Measurements from ENCODE around the gene ASPSCR1. TPM values are rescaled to one million over a fixed set of nuclear protein-coding genes. Genes with fewer than 3 reads are reported as not detected.

Gene ASPSCR1
- total and polyA plus RNA-seq, 2 of the 8 experiments (the other 6 are each of a cell fraction or from before 2014, with no cell fraction given): 33.3 to 43.7 TPM

DNA sequence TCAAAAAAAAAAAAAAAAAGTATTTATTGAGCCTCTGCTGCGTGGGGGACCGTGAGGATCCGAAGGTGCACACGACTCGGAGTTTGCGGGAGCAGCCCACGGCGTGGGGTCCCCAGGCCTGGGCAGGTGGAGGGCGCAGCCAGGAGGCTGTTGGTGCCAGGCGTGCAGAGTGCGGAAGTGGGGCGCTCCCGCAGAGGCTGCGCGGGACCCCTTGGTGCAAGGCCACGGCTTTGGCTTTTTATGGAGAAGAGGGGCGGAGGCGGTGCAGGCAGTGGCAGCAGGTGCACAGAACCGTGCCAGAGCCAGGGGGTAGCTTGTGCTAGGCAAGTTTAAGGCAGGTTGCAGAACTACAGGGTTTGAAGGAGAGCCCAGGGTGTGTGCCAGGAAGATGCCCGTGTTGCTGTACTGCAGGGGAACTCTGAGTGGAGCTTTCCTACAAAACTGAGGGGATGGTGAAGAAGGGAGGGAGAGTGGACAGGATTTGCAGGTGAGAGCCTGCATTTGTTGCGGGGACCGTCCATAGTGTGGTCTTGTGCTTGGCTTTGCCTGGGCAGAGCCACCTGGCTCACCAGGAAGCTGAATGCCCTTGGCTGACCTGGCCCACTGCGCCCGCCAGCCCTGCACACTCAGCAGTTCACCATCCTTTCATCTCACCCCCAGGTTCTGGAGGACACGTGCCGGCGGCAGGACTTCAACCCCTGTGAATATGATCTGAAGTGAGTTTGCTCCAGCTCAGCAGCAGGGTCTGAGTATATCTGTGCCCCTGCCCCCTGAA, 1.3 kb downstream of the ASPSCR1 start:
- Histone ChIP-seq H3K4me2 (ENCODE audit: insufficient read depth in 1 of 2, low read depth in 2 of 2, low read length in 2 of 2) (peak overlapping the region; percentile 47 to 84; a peak in 2 of 4 replicates), H3K79me2 (ENCODE audit: control insufficient read depth in 1 of 2, insufficient read depth in 2 of 2, low read length in 2 of 2) (0 out of 4 replicates have a peak, but pooled peaks cover 0 to 4% of the 10 kb centered on the region in 2 experiments), H2BK5ac (ENCODE audit: low read depth, low read length) (peak overlapping the region; percentile 7; the same call in 1 of the 2 replicates), H2BK15ac (ENCODE audit: low read length) (no peak overlapping the region; the same call in 1 of the 2 replicates), H3K4ac (replicated peaks; ENCODE audit: insufficient read length, low read depth, low read length) (peak overlapping the region; percentile 98), H2BK12ac (ENCODE audit: low read depth, low read length) (peak overlapping the region; percentile 53; the same call in 1 of the 2 replicates), H3K36me3 (ENCODE audit: control insufficient read depth in 2 of 4, insufficient read depth in 4 of 4, low read length in 3 of 4) (peaks cover 0 to 6% (median 3%) of the 10 kb centered on the region in 4 experiments; a peak in 3 of 8 replicates), H4K8ac (ENCODE audit: extremely low read depth, insufficient read depth, low read length) (peak overlapping the region; percentile 48; the same call in 1 of the 2 replicates), H3K14ac (ENCODE audit: insufficient read length) (no peak overlapping the region), H4K20me1 (replicated peaks in 1 of 2; ENCODE audit: control insufficient read depth in 1 of 2, insufficient read depth in 2 of 2, low read length in 2 of 2) (no peaks in the 10 kb centered on the region), H3K9me3 (ENCODE audit: insufficient read depth in 2 of 2, low read depth in 1 of 2, low read length in 1 of 2) (no peaks in the 10 kb centered on the region), H3K9ac (replicated peaks in 1 of 4; ENCODE audit: extremely low read depth in 1 of 4, low read depth in 3 of 4, low read length in 3 of 4) (no peak overlapping the region), H2AK5ac (ENCODE audit: low read depth, low read length) (peak overlapping the region; percentile 75; the same call in 1 of the 2 replicates), H3K27me3 (replicated peaks in 1 of 4; ENCODE audit: control insufficient read depth in 3 of 4, extremely low read depth in 1 of 4, insufficient read depth in 3 of 4, low read length in 3 of 4) (peaks cover 0 to 19% (median 12%) of the 10 kb centered on the region in 4 experiments; a peak in 5 of 7 replicates), H3K27ac (ENCODE audit: low read depth, low read length) (no peak overlapping the region), H3K79me1 (ENCODE audit: low read depth, low read length) (peaks cover 3% of the 10 kb centered on the region; the same call in 1 of the 2 replicates), H4K91ac (replicated peaks; ENCODE audit: insufficient read length, low read length) (no peak overlapping the region), H3K23me2 (ENCODE audit: low read depth, low read length) (peaks cover 9% of the 10 kb centered on the region; the same call in 1 of the 2 replicates), H3K23ac (ENCODE audit: insufficient read length) (no peak overlapping the region), H3K56ac (replicated peaks; ENCODE audit: insufficient read length, low read depth, low read length) (no peak overlapping the region), H2BK20ac (ENCODE audit: low read length) (no peak overlapping the region), H3K18ac (ENCODE audit: extremely low read depth, low read length) (no peak overlapping the region), H4K5ac (ENCODE audit: insufficient read length, low read depth, low read length) (no peak overlapping the region), H3K4me1 (replicated peaks in 1 of 4; ENCODE audit: control insufficient read depth in 3 of 4, insufficient read depth in 4 of 4, low read length in 3 of 4) (peaks cover 0 to 7% (median 6%) of the 10 kb centered on the region in 4 experiments; a peak in 5 of 7 replicates), H2BK120ac (replicated peaks; ENCODE audit: low read depth, low read length) (no peak overlapping the region), H3K4me3 (ENCODE audit: extremely low read depth in 1 of 4, insufficient read depth in 2 of 4, low read depth in 3 of 4, low read length in 4 of 4) (peak overlapping the region; percentile 62 to 88 (median 82); a peak in 5 of 8 replicates), H2AFZ (ENCODE audit: low read length) (no peak overlapping the region)
- CTCF ChIA-PET (ENCODE audit: partially characterized antibody): interaction anchor here (0.8 to 1.4 kb wide), 3 partner anchors 12 to 41 kb away, joined by 3 to 5 read pairs (median 3); no protein-coding TSS in a partner anchor
- no peak for DNase-seq (ENCODE audit: low read depth in 1 of 2, low spot score in 2 of 2)
- WGBS, 2 experiments (ENCODE audit: extremely low coverage in 1 of 2, insufficient coverage in 1 of 2, insufficient read length in 1 of 2, insufficient replicate concordance in 2 of 2, low coverage in 1 of 2, low lambda C conversion rate in 2 of 2, missing lambda C conversion rate in 1 of 2): 90% methylated on average over 25 of the region's 27 CpGs; no CpG with 5 or more reads in 1 of the 2 experiments
- POLR2A ChIA-PET (ENCODE audit: partially characterized antibody): interaction anchor here (0.6 to 5.8 kb wide), 18 partner anchors 11 to 620 kb away, joined by 3 to 40 read pairs (median 4); partner anchors contain the start of genes CENPX and LRRC45
- no peak for FAIRE-seq
- TF ChIP-seq RAD21 (IDR thresholded peaks at IDR 0.05 in 1 of 2, conservative IDR thresholded peaks at IDR 0.05 in 1 of 2; ENCODE audit: low read depth in 2 of 2, low read length in 2 of 2) (no peak), PHF8 (conservative IDR thresholded peaks at IDR 0.05; ENCODE audit: low read depth, low read length) (no peak), EGR1 (IDR thresholded peaks at IDR 0.05; ENCODE audit: borderline replicate concordance, low read depth, low read length) (no peak), GABPA (IDR thresholded peaks at IDR 0.05; ENCODE audit: borderline replicate concordance, insufficient read depth, low read length) (no peak), TAF7 (optimal IDR thresholded peaks at IDR 0.05; ENCODE audit: borderline replicate concordance, low read depth, low read length) (no peak), SP4 (IDR thresholded peaks at IDR 0.05; ENCODE audit: low read length) (no peak), ATF3 (IDR thresholded peaks at IDR 0.05; ENCODE audit: insufficient read depth, low read depth, low read length) (no peak), JUN (IDR thresholded peaks at IDR 0.05; ENCODE audit: low read depth, low read length) (no peak)
- TF ChIP-seq, protein P1, sequence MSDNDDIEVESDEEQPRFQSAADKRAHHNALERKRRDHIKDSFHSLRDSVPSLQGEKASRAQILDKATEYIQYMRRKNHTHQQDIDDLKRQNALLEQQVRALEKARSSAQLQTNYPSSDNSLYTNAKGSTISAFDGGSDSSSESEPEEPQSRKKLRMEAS (IDR thresholded peaks at IDR 0.05): no peak
